Adrenal gland (tissue), 5 donors: ENCODE measurements around the gene BCL3.

Experiments used
- POLR2A ChIP-seq, 2 donors: fragments of 450-650 bp; IDR thresholded peaks; one replicate each; pipeline ENCODE4 v1.6.1; 2017; ENCODE audit warnings: antibody characterized with exemption in 2 of 2, mild to moderate bottlenecking in 2 of 2, moderate library complexity in 1 of 2
- TF ChIP-seq, protein P1 (sequence below), 6 experiments: fragments of 450-650 bp in 4 of 6; fragments of 200-600 bp in 2 of 6; sonication (generic) in 1 of 6; IDR thresholded peaks; 1 replicate in 5 of 6; 2 replicates in 1 of 6; pipeline versions ENCODE4 v1.5.1 to v1.8.0; 2016 to 2021; ENCODE audit warnings: antibody characterized with exemption in 6 of 6, mild to moderate bottlenecking in 2 of 6, moderate library complexity in 1 of 6
- donor health status: DM: no; HTN: no; CAD: no.

DNA sequence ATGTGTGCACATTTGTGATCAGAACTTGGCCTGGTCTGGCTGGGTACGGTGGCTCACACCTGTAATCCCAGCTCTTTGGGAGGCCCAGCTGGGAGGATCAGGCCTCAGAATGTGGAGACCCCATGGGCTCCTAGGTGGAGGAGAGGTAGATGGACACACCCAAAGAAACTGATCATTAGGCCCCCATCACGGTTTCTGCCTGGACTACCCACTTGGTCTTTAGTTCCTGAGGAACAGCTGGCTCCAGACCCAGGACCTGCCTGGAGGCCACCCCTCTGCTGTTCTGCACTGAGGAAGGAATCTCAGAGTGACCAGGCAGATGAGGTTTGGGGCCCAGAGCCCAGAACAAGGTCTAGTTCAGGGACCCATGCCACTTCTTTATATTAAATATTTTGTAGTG lies 30.6 kb downstream of the BCL3 start:
- TF ChIP-seq, protein P1, sequence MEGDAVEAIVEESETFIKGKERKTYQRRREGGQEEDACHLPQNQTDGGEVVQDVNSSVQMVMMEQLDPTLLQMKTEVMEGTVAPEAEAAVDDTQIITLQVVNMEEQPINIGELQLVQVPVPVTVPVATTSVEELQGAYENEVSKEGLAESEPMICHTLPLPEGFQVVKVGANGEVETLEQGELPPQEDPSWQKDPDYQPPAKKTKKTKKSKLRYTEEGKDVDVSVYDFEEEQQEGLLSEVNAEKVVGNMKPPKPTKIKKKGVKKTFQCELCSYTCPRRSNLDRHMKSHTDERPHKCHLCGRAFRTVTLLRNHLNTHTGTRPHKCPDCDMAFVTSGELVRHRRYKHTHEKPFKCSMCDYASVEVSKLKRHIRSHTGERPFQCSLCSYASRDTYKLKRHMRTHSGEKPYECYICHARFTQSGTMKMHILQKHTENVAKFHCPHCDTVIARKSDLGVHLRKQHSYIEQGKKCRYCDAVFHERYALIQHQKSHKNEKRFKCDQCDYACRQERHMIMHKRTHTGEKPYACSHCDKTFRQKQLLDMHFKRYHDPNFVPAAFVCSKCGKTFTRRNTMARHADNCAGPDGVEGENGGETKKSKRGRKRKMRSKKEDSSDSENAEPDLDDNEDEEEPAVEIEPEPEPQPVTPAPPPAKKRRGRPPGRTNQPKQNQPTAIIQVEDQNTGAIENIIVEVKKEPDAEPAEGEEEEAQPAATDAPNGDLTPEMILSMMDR (IDR thresholded peaks at IDR 0.05): no peak
- TF ChIP-seq POLR2A (IDR thresholded peaks at IDR 0.05): no peak
